ACHN (cell line): Measurements from ENCODE around the gene PSMA7.
A peak's percentile ranks its signal among the peaks of the same experiment; 100 is the strongest.

ENCODE experiments used
- DNase-seq: peaks from one replicate; pipeline ENCODE4 v3.0.0-alpha.2; 2015
- in situ Hi-C: cut with HindIII; loops from 2 replicates; pipeline ENCODE4 v1.10.0; 2017; ENCODE audit warnings: low sequenced_read_pairs, low pct_ligation_motif_present, low pct_unique_long_range_greater_than_20kb

The PSMA7 gene

DNA sequence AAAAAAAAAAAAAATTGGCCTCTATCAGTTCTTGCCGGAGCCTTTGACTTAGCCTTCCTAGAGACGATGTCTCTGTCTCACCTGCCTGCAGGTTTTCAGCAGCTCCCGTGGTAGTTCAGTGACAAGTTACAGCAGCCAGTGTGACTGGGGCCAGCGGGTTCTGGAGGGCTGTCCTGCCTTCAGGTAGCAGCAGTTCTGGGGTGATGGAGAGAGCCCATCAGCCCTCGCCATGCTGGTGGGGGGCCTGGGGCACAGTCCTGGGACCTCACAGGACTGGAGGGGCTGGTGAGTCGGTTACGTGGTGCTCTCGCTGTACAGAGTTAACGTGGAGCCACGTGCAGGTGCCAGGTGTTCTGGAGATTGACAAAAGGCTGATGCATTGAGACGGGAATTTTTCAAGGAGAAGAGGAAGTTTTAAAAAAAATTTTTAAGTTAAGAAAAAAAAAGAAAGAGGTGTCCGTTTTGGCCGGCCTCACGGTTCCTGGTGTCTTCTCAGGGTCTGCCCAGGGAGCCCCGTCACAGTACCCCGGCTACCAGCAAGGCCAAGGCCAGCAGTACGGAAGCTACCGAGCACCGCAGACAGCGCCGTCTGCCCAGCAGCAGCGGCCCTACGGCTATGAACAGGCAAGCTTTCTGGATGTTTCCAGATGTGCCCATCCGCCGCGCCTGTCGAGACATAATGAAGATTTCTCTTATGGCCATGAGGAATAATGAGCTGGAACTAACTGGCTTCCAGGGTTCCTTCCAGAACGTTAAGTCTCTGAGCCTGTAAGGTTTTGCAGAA, 31.0 kb upstream of the PSMA7 start:
- in situ Hi-C loops: no loop called here
- no peak for DNase-seq

DNA sequence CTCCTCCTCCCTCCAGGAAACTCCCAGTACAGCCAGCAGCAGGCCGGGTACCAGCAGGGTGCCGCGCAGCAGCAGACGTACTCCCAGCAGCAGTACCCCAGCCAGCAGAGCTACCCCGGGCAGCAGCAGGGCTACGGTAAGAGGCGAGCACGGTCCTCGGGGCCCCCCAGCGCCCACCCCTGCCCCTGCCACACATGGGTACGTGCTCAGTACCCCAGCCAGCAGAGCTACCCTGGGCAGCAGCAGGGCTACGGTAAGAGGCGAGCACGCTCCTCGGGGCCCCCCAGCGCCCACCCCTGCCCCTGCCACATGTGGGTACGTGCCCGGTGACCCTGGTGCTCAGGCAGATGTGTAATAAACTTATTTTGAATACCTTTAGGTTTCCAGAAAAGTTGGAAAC, 29.5 kb upstream of the PSMA7 start:
- in situ Hi-C loops: no loop called here
- DNase-seq: no peak

DNA sequence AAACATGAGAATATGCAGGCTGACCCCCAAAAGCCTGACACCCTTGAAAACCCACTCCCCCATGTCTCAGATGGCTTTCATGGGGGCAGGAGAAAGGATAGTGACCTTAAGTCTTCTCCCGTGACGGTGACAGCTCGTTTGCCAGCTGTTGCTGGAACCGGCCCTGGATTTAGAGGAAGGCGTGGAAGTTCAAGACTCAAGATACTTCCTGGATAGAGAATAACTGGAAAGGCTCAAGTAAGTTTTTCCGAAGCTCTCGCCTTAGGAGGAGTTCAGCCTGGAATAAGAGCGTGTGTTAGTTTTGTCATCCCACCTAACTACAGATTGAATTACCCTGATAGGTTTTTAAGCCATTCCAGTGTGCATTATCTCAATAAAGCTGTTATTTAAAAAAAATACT, 28.1 kb upstream of the PSMA7 start:
- in situ Hi-C loops: no loop called here

DNA sequence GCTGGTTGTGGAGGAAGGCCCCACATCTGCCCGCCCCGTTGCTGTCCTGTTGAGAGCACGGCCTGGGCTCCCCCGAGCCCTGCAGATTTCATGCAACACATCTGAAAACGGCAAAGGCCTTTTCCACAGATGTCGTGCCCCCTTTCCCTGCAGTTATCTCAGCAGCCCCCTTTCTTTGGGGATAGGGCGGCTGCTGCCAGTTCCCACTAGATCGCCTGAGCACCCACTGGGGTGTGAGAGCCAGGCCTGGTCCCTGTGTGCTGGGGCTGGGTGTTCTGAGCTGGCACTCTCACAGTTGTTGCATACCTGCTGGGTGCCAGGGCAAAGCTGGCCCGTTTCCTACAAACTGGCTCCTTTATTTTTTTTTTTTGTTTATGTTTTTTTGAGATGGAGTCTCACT, 27.3 kb upstream of the PSMA7 start:
- in situ Hi-C loops: no loop called here
- no peak for DNase-seq

More for the DNA sequence above, 28.1 kb upstream of the PSMA7 start:
- no peak for DNase-seq

DNA sequence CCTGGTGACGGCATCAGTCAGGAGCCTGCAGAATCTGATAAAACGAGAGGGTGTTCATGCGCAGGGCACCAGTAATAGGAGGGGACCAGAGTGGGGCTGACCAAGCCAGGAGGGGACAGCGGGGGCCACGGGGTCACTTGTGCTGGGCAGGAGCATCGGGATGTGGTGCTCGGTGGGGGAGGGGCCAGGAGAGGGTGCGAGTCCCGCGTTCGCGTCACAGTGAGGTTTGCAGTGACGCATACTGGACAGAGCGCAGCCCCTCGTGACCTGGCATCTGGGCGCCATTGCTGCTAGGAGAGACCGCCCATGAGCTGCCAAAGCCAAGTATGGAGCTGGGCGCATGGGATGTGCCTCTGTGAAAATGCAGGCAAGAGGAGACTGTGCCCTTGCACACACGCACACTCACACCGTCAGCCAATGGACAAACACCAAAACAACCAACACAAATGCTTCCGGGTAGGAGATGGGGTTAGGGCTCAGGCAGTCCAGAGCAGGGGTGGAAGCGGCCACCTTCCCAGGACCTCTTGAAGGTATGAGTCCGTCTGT, 25.8 kb upstream of the PSMA7 start:
- in situ Hi-C loops: no loop called here

DNA sequence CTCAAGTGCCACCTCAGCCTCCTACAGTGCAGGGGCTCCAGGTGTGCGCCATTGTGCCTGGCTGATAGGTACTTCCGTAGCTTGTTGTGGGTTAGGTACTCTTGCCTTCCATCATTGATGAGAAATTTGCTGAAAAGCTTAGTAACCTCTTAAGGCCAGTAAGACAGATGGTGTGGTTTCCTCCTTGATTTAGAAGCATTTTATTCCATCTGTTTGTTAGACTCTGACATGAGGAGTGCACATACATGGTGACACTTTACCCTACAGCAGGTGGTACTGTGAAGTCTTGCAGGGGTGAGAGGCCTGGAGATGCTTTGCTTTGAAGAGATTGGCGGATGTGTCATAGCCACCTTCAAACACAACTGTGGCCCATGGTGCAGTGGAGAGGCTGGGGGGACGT, 24.9 kb upstream of the PSMA7 start:
- in situ Hi-C loops: no loop called here
- no peak for DNase-seq

More for the DNA sequence above, 25.8 kb upstream of the PSMA7 start:
- no peak for DNase-seq

DNA sequence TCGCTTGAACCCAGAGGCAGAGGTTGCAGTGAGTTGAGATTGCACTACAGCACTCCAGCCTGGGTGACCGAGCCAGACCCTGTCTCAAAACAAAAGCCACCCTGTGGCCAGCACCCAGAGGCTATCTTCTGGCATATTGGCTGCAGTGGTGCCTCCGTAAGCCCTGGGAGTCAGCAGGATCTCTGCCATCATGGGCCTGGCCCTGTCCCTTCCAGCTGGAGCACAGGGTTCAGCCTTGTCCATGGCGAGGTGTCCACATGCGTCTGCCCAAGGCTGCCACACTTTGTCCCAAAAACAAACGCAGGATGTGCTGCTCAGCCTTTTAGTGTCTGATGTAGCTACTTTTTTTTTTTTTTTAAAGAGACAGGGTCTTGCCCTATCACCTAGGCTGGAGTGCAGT, 24.3 kb upstream of the PSMA7 start:
- in situ Hi-C loops: no loop called here
- DNase-seq: no peak

DNA sequence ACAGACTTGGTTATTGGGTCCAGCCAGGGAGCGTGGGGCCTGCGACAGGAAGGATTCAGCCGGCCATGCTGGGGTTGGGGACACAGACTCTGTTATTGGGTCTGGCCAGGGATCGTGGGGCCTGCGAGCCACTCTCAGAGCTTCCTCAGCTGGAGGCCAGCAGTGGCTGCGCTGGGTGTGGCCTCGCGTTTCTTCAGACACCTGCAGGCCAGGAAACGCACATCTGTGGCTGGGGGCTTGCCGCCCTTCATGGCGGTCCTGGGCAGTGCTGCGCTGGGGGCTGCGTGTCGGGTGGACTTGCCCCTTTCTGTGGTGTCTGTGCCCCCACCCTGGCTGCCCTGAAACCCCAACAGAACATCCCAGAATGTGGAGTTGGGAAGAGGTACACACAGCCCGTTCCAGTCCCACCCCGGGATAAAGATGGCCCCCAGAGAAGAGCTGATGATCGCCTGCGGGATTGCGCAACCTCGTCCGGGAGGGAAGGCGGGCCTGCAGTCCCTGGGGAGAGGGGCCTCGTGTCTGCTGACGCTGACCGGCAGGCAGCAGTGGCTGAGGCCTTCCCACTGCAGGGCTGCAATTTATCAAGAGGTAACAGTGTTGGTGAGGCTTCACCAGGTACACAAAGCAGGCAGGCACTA, 22.7 kb upstream of the PSMA7 start:
- DNase-seq: no peak
- in situ Hi-C loops: no loop called here

DNA sequence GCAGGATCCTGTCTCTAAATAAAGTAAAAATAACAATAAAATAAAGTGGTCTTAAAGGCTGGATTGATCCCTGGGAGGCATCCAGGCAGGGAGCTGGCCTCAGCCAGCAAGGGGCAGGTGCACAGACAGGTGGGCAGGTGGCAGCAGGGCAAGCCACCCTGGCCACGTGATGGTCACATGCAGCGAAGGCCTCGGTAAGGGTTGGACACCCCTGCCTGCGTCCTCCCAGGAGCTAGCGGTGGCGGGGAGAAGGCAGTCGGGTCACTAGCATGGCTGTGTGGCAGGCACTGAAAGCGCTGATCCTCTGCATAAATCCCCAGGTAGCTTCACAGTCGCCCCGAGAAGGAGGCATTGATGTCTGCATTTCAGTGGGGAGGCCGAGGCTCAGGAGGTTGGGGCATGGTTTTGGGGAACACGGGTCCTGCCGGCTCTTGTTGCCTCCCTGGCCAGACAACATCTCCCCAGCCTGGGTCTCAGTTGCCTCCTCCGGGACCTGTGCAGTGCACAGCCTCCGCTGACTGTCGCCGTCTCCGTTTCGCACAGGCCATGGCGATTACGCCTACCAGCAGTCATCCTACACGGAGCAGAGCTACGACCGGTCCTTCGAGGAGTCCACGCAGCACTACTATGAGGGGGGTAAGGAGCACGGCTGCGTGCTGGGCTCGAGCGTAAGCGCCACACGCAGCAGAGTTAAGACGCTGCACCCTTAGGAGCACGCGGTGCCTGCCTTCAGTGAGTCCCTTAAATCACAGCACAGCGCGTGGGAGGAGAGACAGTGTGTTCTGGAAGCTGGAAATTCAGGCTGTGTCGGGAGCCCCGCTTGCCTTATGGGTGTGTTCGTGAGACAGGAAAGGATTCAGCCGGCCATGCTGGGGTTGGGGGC, 21.9 kb upstream of the PSMA7 start:
- DNase-seq: no peak
- in situ Hi-C loops: no loop called here

DNA sequence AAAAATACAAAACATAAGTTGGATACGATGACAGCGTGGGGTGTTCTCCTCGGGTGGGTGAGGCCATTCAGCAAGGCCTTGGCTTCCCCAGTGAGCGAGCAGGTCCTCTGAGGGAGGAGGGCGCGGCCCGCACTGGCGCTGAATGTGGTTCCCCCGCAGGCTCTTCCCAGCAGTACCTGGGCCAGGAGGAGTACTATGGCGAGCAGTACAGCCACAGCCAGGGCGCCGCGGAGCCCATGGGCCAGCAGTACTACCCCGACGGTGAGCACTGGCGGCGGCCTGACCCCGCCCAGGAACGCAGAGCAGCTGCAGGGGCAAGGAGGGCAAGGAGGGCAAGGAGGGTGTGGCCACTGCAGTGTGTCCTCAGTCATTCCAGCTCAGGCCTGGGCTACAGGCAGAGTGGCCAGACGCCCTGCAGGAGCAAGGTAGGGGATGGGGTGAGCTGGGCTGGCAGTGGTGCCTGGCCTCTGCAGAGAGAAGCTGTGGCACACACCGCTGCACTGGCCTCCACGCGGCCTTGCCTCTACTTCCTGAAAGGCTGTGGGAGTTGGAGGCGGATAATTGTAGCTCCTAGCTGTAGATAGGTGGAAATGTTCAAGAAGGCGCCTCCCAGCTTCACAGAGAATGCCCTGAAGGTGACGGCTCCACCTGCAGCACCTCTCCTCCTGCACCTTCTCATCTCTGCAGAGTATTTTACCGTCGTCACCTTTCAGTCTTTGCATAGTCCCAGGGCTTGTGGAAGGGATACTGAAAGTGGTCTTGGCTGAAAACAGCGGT, 21.0 kb upstream of the PSMA7 start:
- in situ Hi-C loops: no loop called here

DNA sequence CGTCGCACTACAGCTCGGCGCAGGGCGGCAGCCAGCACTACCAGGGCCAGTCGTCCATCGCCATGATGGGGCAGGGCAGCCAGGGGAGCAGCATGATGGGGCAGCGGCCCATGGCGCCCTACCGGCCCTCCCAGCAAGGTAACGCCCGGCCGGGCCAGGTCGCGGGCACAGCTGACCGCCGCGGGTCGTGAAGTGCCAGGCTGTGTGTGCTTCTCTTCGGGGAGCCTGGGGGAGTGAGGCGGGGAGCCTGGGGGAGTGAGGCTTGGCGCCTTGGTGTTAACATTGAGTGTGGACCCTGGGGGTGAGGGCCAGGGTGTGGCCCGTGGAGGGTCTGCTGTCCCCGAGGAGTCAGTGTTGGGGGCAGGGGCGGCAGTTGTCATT, 20.3 kb upstream of the PSMA7 start:
- DNase-seq: no peak
- in situ Hi-C loops: no loop called here

More for the DNA sequence above, 21.0 kb upstream of the PSMA7 start:
- no peak for DNase-seq

DNA sequence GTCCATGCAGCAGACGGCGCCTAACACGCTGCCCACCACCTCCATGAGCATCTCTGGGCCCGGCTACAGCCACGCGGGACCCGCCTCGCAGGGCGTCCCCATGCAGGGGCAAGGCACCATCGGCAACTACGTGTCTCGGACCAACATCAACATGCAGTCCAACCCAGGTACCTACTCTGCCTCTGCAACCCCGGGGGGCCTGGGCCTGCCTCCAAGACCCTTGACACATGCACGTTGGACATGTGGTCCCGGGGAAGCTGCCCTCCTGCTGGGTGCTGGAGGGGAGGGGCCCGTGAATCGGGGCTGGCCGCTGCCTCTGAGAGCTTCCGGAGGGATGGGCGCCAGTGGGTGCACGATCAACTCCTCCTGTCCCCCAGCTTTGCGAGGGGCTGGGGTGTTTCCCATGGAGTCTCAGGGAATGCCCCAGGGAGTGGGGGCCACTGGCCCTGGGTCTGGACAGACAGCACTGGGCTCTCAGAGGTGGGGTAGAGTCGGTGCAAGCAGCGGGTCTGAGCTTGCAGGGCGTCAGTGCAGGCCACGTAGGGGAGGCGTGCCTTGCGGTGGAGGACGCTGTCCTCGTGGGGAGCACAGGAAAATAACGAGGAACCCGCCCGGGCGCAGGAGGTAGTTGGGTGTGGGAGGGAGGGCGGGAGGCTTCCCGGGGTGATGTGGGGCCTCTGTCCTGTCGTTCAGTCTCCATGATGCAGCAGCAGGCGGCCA, 19.7 kb upstream of the PSMA7 start:
- DNase-seq: no peak
- in situ Hi-C loops: no loop called here

DNA sequence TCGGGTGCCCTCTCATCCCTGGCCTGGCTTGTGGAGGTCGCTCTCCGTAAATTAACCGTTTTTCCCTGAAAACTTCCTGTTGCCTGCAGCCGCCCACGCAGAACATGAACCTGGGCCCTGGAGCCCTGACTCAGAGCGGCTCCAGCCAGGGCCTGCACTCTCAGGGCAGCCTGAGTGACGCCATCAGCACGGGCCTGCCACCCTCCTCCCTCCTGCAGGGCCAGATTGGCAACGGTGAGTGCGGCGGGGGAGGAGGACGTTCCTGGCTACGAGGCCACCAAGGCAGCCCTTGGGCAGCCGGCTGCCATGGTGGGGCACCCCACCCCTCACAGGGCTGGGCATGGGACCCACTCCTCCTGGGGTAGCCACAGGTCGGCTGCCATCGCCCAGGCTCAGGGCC, 18.2 kb upstream of the PSMA7 start:
- DNase-seq: peak; percentile 34
- in situ Hi-C loops: no loop called here

DNA sequence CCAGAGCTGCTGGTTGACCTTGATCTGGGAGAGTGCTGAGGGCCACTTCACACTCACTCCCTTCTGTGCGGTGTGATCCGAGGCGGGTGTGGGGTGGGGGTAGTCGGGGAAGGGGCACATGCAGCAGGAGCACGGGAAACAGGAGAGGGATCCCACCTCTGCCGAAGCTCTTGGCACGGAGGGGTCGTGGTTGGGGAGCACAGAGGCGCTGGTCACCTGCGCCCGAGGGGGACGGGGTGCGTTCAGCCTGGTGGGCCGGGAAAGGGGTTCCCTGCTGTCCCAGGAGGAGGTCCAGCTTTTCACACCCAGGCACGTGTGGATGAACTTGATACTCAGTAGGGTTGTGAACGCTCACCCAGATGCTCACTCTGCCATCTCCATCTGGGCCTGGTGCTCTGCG, 17.7 kb upstream of the PSMA7 start:
- no peak for DNase-seq
- in situ Hi-C loops: no loop called here

DNA sequence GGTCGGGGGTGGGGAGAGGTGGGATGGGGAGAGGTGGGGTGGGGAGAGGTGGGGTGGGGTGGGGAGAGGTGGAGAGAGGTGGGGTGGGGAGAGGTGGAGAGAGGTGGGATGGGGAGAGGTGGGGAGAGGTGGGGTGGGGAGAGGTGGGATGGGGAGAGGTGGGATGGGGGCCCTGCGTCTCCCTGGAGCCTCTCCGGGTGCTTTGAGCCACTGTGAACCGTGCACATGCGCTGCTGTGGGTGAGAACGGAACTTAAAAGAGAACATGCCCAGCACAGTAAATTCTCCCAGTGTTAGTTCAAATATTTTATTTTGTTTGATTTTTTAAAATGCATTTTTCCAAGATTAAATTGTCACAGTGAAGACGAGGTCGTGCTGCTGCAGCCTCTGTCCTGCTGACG, 17.1 kb upstream of the PSMA7 start:
- in situ Hi-C loops: no loop called here
- DNase-seq: no peak

DNA sequence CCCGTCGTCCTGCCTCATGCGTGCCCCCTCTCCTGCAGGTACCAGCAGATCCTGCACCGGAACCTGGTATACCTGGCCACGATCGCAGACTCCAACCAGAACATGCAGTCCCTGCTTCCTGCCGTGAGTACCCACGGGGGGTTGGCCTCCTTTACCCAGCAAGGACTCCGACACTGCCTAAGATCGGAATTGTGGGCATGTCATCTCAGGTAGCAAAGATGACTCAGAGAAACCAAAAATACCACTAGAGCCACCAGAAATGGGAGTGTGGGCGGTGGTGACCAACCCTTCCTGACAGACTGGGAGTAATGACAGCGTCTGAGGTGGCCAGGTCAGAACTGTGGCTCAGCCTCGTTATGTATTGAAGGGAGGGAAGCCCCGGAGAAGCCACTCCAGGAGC, 16.6 kb upstream of the PSMA7 start:
- in situ Hi-C loops: no loop called here
- DNase-seq: no peak

DNA sequence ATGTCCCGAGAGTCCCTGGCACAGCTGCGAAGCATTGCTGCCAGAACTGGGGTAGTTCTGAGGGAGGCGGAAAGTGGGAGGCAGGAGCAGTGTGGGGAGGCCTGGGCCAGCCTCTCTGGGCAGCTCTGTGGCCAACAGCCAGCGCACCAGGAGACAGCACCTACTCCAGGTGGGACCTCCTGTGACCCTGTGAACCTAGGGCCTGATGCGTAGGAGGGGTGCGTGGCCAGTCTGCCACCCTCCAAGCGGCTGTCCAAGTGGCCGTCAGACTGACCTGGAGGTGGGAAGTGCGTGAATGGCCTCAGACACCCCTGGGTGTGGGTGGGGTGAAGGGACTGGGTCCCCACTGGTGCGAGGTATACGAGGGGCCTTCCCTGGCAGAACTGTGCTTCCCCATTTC, 15.9 kb upstream of the PSMA7 start:
- in situ Hi-C loops: no loop called here
- DNase-seq: no peak

DNA sequence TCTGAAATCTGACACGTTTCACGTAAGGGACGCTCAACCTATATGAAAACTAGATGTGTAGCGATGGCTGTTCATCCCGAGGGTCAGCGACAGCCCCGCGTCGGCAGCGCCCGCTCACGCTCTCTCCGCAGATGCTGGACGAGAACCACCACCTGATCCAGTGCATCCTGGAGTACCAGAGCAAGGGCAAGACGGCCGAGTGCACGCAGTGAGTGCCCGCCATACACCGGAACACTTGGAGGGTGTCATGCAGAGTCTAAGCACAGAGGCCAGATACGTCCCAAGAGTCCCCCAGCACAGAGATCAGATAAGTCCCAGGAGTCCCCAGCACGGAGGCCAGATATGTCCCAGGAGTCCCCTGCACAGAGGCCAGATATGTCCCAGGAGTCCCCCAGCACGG, 15.3 kb upstream of the PSMA7 start:
- DNase-seq: no peak
- in situ Hi-C loops: no loop called here
